Measurements from ENCODE around the gene AKIRIN2.

DNA sequence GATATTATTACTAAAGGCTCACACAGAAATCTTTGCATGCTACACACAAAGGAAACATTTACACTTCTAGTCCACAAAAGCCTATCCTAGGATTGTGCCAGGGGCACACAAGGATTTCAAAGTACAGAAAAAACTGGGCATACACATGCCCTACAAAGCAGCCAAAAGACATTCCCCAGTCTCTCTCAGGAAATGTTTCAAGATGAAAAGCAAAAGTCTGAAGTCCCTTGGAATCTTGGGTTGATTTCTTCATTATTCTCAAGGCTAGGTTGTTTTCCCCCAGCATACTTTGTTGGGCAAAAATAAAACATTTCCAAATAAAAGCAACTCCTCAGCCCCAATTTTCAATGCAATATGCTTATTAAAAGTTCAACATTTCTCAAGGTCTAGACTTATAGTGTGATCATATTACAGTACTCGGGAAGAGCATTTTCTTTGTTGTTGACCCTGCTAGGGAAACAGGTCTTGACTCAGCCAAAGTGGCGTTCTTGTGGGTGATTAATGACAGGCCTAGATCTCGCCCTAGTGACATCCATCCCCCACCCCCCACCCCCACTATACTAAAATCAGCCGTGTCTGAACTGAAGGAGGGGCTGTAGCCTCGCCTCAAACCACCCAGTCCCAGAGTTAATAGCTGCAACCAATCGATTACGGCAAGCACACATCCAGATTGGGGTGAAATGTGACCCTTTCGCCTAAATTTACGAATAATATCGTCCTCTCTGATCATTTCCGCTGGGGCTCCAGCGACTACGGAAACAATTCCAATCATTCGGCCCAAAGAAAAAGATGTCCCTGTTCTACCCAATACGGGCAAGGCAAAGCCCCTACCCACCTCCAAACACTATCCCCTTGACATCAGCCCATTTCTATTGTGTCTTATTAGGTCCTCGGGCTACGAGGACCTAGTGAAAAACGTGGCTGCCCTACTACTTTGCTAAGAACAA lies 1.4 kb downstream of the AKIRIN2 start:
- TF ChIP-seq EP300 (IDR thresholded peaks at IDR 0.05; ENCODE audit: borderline replicate concordance in 1 of 2, low read depth in 1 of 2, low read length in 1 of 2) (no peak), NRF1 (IDR thresholded peaks at IDR 0.05; ENCODE audit: low read depth, low read length) (no peak), FOXM1 (IDR thresholded peaks at IDR 0.05; ENCODE audit: low read depth) (no peak), TEAD4 (IDR thresholded peaks at IDR 0.05; ENCODE audit: borderline replicate concordance, insufficient read depth) (no peak), TAF1 (IDR thresholded peaks at IDR 0.05; ENCODE audit: borderline replicate concordance, low read depth, low read length) (no peak), RAD21 (IDR thresholded peaks at IDR 0.05; ENCODE audit: low read length) (peak; percentile 41), MAX (IDR thresholded peaks at IDR 0.05; ENCODE audit: low read depth) (0 out of 2 replicates have a peak, but pooled peaks have one; percentile 43), CTCF (IDR thresholded peaks at IDR 0.05) (no peak; the same call in 1 of the 2 replicates), EZH2phosphoT487 (IDR thresholded peaks at IDR 0.05; ENCODE audit: borderline replicate concordance, low read depth) (no peak), SMC3 (IDR thresholded peaks at IDR 0.05; ENCODE audit: low read depth, low read length) (no peak), YY1 (IDR thresholded peaks at IDR 0.05; ENCODE audit: low read depth) (no peak)

Data from SK-N-SH (cell line).